GM12878 (cell line): ENCODE results near the gene COL6A6. TPM values are rescaled to one million over a fixed set of nuclear protein-coding genes. Genes with fewer than 3 reads are reported as not detected.
A peak's percentile ranks its signal among the peaks of the same experiment; 100 is the strongest.

ENCODE experiments used
- ATAC-seq: fragments of 200-7000 bp; cut with Tn5 transposase; 3 replicates; pipeline ENCODE4 v1.9.1; 2020; ENCODE audit warnings: mild to moderate bottlenecking, moderate library complexity
- BruUV-seq: library from RNA; stranded (reverse); fragments of 400-500 nt; replicated peaks from 2 replicates; lab custom pipeline; 2021; lab: Mats Ljungman, UMichigan
- CTCF ChIA-PET: fragments of 300-600 bp; sonication (Branson Sonifier 250); formaldehyde crosslinking; extraction: SDS; loops from one replicate; lab custom pipeline; 2021; ENCODE audit warnings: inconsistent platforms; lab: Yijun Ruan, JAX
- POLR2A ChIA-PET: fragments of 350-600 bp; formaldehyde crosslinking; extraction: SDS; loops from one replicate; lab custom pipeline; 2021; ENCODE audit warnings: inconsistent platforms; lab: Charles Lee
- RAD21 ChIA-PET: fragments of 300-600 bp; sonication (Branson Sonifier 250); formaldehyde crosslinking; loops from one replicate; lab custom pipeline; 2023; ENCODE audit warnings: antibody characterized with exemption; ENCODE audit not compliant: unreplicated experiment; lab: Charles Lee
- SMC1A ChIA-PET: fragments of 300-600 bp; sonication (Branson Sonifier 250); formaldehyde crosslinking; loops from one replicate; lab custom pipeline; 2023; ENCODE audit not compliant: unreplicated experiment, uncharacterized antibody; lab: Charles Lee
- DNase-seq: peaks from one replicate; pipeline ENCODE4 v3.0.0-alpha.2; 2011; ENCODE audit warnings: low read depth, low spot score
- FAIRE-seq: peaks from 3 replicates; lab custom pipeline; 2011; peaks lifted over from hg19 to GRCh38; lab: Jason Lieb, UNC
- H2AFZ ChIP-seq: 2 replicates; pipeline ENCODE4 v1.6.0; 2011; ENCODE audit warnings: low read depth, low read length, control low read depth; ENCODE audit not compliant: control insufficient read depth
- H3K27ac ChIP-seq: 2 replicates; pipeline ENCODE4 v1.5.1; 2011; ENCODE audit warnings: control low read depth; ENCODE audit not compliant: control insufficient read depth, insufficient read depth
- H3K27me3 ChIP-seq, 2 experiments: replicated peaks in 1 of 2; 2 replicates each; pipeline versions ENCODE4 v1.6.0 to v1.6.1; 2011; ENCODE audit warnings: low read length in 1 of 2; ENCODE audit not compliant: control insufficient read depth in 2 of 2, insufficient read depth in 2 of 2
- H3K36me3 ChIP-seq, 2 experiments: 2 replicates each; pipeline ENCODE4 v1.5.1; 2011; ENCODE audit warnings: low read length in 1 of 2; ENCODE audit not compliant: control insufficient read depth in 2 of 2, insufficient read depth in 2 of 2
- H3K4me1 ChIP-seq: 2 replicates; pipeline ENCODE4 v1.6.1; 2011; ENCODE audit warnings: mild to moderate bottlenecking, low read length, moderate library complexity, mixed read lengths; ENCODE audit not compliant: control insufficient read depth, insufficient read depth
- H3K4me2 ChIP-seq: 2 replicates; pipeline ENCODE4 v1.6.0; 2011; ENCODE audit warnings: control low read depth; ENCODE audit not compliant: control insufficient read depth, insufficient read depth
- H3K4me3 ChIP-seq: fragments of 200-600 bp; sonication (generic); 2 replicates; pipeline ENCODE4 v1.5.1; 2016
- H3K79me2 ChIP-seq: 2 replicates; pipeline ENCODE4 v1.6.0; 2011; ENCODE audit warnings: low read length; ENCODE audit not compliant: control insufficient read depth, insufficient read depth
- H3K9ac ChIP-seq: 2 replicates; pipeline ENCODE4 v1.8.0; 2011; ENCODE audit warnings: low read length, control low read depth, mixed read lengths; ENCODE audit not compliant: control insufficient read depth, insufficient read depth
- H3K9me3 ChIP-seq: replicated peaks from 3 replicates; pipeline ENCODE4 v1.5.1; 2011; ENCODE audit warnings: mild to moderate bottlenecking, low read length; ENCODE audit not compliant: control insufficient read depth, insufficient read depth
- H4K20me1 ChIP-seq: 2 replicates; pipeline ENCODE4 v1.6.0; 2011; ENCODE audit not compliant: control insufficient read depth, insufficient read depth
- CHD1 ChIP-seq: IDR thresholded peaks from 2 replicates; pipeline ENCODE4 v1.6.1; 2012; ENCODE audit warnings: low read depth, low read length, improper control_type of control experiment
- CTCF ChIP-seq, 3 experiments: IDR thresholded peaks in 2 of 3; conservative IDR thresholded peaks in 1 of 3; 2 replicates each; pipeline ENCODE4 v1.5.1; 2011; ENCODE audit warnings: low read depth in 3 of 3, low read length in 3 of 3, mild to moderate bottlenecking in 3 of 3, control low read depth in 2 of 3, moderate library complexity in 2 of 3, inconsistent platforms in 1 of 3, mixed read lengths in 1 of 3; ENCODE audit not compliant: control insufficient read depth in 2 of 3, insufficient read depth in 1 of 3; ENCODE audit errors: extremely low read depth in 1 of 3
- CUX1 ChIP-seq: IDR thresholded peaks from 2 replicates; pipeline ENCODE4 v1.6.1; 2012; ENCODE audit warnings: improper control_type of control experiment, low read depth, low read length; ENCODE audit not compliant: insufficient replicate concordance
- FOXM1 ChIP-seq: IDR thresholded peaks from 2 replicates; pipeline ENCODE4 v1.6.1; 2012; ENCODE audit warnings: low read depth, mild to moderate bottlenecking, inconsistent platforms, low read length, moderate library complexity
- IKZF2 ChIP-seq, 2 experiments: fragments of 450-650 bp; IDR thresholded peaks; 2 replicates each; pipeline ENCODE4 v1.6.1; 2017; ENCODE audit warnings: mild to moderate bottlenecking in 2 of 2, moderate library complexity in 2 of 2
- IRF3 ChIP-seq: fragments of 450-650 bp; IDR thresholded peaks from 2 replicates; pipeline ENCODE4 v1.6.1; 2014; ENCODE audit warnings: mild to moderate bottlenecking
- RAD21 ChIP-seq: IDR thresholded peaks from 2 replicates; pipeline ENCODE4 v1.6.1; 2011; ENCODE audit warnings: mild to moderate bottlenecking, low read depth, low read length, moderate library complexity; ENCODE audit not compliant: insufficient read depth
- SKIL ChIP-seq: fragments of 450-650 bp; IDR thresholded peaks from 2 replicates; pipeline ENCODE4 v1.6.1; 2017; ENCODE audit warnings: mild to moderate bottlenecking, low read depth, inconsistent platforms; ENCODE audit not compliant: poor library complexity, severe bottlenecking
- YY1 ChIP-seq: IDR thresholded peaks from 2 replicates; pipeline ENCODE4 v1.6.1; 2011; ENCODE audit warnings: low read depth, mild to moderate bottlenecking, low read length
- WGBS: methylation state at CpG from one replicate; pipeline ENCODE4 v1.1.6; 2016; ENCODE audit warnings: low lambda C conversion rate; ENCODE audit not compliant: insufficient replicate concordance, insufficient coverage; ENCODE audit errors: missing lambda C conversion rate; 5-methylcytosine and 5-hydroxymethylcytosine counted together
- in situ Hi-C: fragments of 300-500 bp; cut with MboI; formaldehyde crosslinking; loops from 9 replicates; pipeline ENCODE4 v1.14.3; 2018; ENCODE audit warnings: mixed read lengths
- intact Hi-C: fragments of 100-400 bp; cut with micrococcal nuclease; formaldehyde crosslinking; loops from one replicate; pipeline ENCODE4 v1.14.2; 2022; ENCODE audit not compliant: unreplicated experiment
- polyA plus RNA-seq, 11 experiments: library from polyadenylated mRNA; depleted of rRNA in 4 of 11; unstranded in 6 of 11; stranded (reverse) in 5 of 11; fragments of >200 nt; fragmentation: Nextera tagmentation in 4 of 11; fragmentation: Illumina TruSeq in 1 of 11; extraction: Ambion mirVana in 4 of 11; extraction: Trizol in 1 of 11; gene quantifications; 1 replicate in 1 of 11; 2 replicates in 10 of 11; pipeline versions ENCODE4 v1.2.1 to v1.2.3, GENCODE V29; 2011 to 2016; ENCODE audit warnings: inconsistent platforms in 2 of 11, missing spikeins in 2 of 11, low read depth in 1 of 11
- total RNA-seq, 4 experiments: library from RNA; depleted of rRNA in 3 of 4; stranded (reverse); fragments of >200 nt in 3 of 4; fragmentation: Illumina TruSeq in 1 of 4; extraction: Trizol in 1 of 4; gene quantifications; 2 replicates each; pipeline versions ENCODE4 v1.2.1 to v1.2.3, GENCODE V29; 2013 to 2021

Gene COL6A6
- total and polyA plus RNA-seq, 10 of the 15 experiments (the other 5 are each of a cell fraction or from before 2014, with no cell fraction given), result 0.01 to 0.02 TPM; not detected in 8

GRCh38 chr3:130539005-130539404, 22.0 kb downstream of the COL6A6 start:
- Histone ChIP-seq H3K4me1 (no peaks in the 10 kb centered on the region), H3K27ac (no peak overlapping the region), H3K79me2 (no peaks in the 10 kb centered on the region), H2AFZ (no peak overlapping the region), H3K9me3 (no peaks in the 10 kb centered on the region), H3K27me3 (no peaks in the 10 kb centered on the region; a peak in 1 of 4 replicates), H4K20me1 (no peaks in the 10 kb centered on the region), H3K9ac (no peak overlapping the region), H3K4me2 (no peak overlapping the region), H3K36me3 (no peaks in the 10 kb centered on the region), H3K4me3 (no peak overlapping the region)
- ChIA-PET CTCF (interaction anchor here (1.3 to 3.6 kb wide), 2 partner anchors 256 to 262 kb away, joined by 3 to 49 read pairs; no protein-coding TSS in a partner anchor), RAD21 (interaction anchor here (0.9 kb wide), 1 partner anchor 263 kb away, joined by 3 read pairs; no protein-coding TSS in a partner anchor), POLR2A (no interaction called here), SMC1A (interaction anchor here (3.3 kb wide), 1 partner anchor 262 kb away, joined by 16 read pairs; no protein-coding TSS in a partner anchor)
- in situ Hi-C loops, result loop anchor here (5.0 kb wide), 1 partner anchor 262 kb away; no protein-coding TSS in a partner anchor
- 76% methylated on average over 6 of the region's 6 CpGs for WGBS
- FAIRE-seq, result peak; percentile 38
- BruUV-seq, result no TSS peak
- peak; percentile 92 for ATAC-seq
- no peak for DNase-seq
- intact Hi-C loops, result loop anchor here (1.0 to 5.0 kb wide), 2 partner anchors 263 to 387 kb away; no protein-coding TSS in a partner anchor
- TF ChIP-seq SKIL (no peak), FOXM1 (no peak), CTCF (IDR thresholded peaks at IDR 0.05 in 2 of 3, conservative IDR thresholded peaks at IDR 0.05 in 1 of 3; ENCODE audit: control insufficient read depth in 2 of 3, extremely low read depth in 1 of 3, insufficient read depth in 1 of 3, low read depth in 3 of 3, low read length in 3 of 3) (peak; percentile 67 to 74 (median 68)), RAD21 (peak; percentile 56), CUX1 (no peak), IKZF2 (IDR thresholded peaks at IDR 0.05) (no peak), IRF3 (no peak), YY1 (peak; percentile 55; the same call in 1 of the 2 replicates), CHD1 (no peak)
